PC-3 (cell line): ENCODE results near the gene FBLN5.

ENCODE experiments used
- CTCF ChIP-seq: fragments of 300-600 bp; sonication (generic); conservative IDR thresholded peaks from 2 replicates; pipeline ENCODE4 v1.5.1; 2017; ENCODE audit warnings: antibody characterized with exemption, low read depth, mild to moderate bottlenecking, low read length
- EZH2 ChIP-seq: fragments of 300-600 bp; sonication (generic); IDR thresholded peaks from one replicate; pipeline ENCODE4 v1.6.1; 2017; ENCODE audit warnings: antibody characterized with exemption, mild to moderate bottlenecking, low read length; ENCODE audit not compliant: unreplicated experiment
- EZH2phosphoT487 ChIP-seq: fragments of 300-600 bp; sonication (generic); IDR thresholded peaks from 2 replicates; pipeline ENCODE4 v1.6.1; 2018; ENCODE audit warnings: mild to moderate bottlenecking, antibody characterized with exemption, low read length, borderline replicate concordance

- peak; percentile 83 for TF ChIP-seq CTCF
- no peak for TF ChIP-seq EZH2phosphoT487
- TF ChIP-seq EZH2 = no peak
Measured at GRCh38 chr14:91996948-91997371, 49.5 kb upstream of the FBLN5 start.
